HG03460 (cell line): ENCODE measurements around the gene STX5.
A peak's percentile ranks its signal among the peaks of the same experiment; 100 is the strongest.
"Not testable (repeated sequence)": the region's sequence is repeated elsewhere in the genome, so short reads cannot be mapped to it uniquely, and the experiment has no call there.

ENCODE experiments used
- ATAC-seq: cut with Tn5 transposase; IDR thresholded peaks from one replicate; pipeline ENCODE4 v1.9.1; 2021; ENCODE audit not compliant: unreplicated experiment

STX5 gene

GRCh38 chr11:62831520-62832335 is at the start of gene STX5:
Gene STX5, minus strand, starts transcription at chr11:62832051. Its CDS starts 808 bp downstream, at chr11:62831243.
- ATAC-seq = peak; percentile 84

- peak; percentile 71 for ATAC-seq
Observed at GRCh38 chr11:62880803-62881578, 49.1 kb upstream of the STX5 start, which contains the start of gene SLC3A2. Gene SLC3A2, plus strand, starts transcription at chr11:62880896. Its CDS starts 128 bp downstream, at chr11:62881024.

GRCh38 chr11:62880231-62880802 is 48.5 kb upstream of the STX5 start:
- ATAC-seq = peak; percentile 14

GRCh38 chr11:62879235-62879978 is 47.6 kb upstream of the STX5 start:
- ATAC-seq = no peak

GRCh38 chr11:62876712-62877111 is 44.9 kb upstream of the STX5 start:
- ATAC-seq = no peak

- no peak for ATAC-seq
Observed at GRCh38 chr11:62875698-62876478, 44.0 kb upstream of the STX5 start.

GRCh38 chr11:62874851-62875250 is 43.0 kb upstream of the STX5 start:
- no peak for ATAC-seq

GRCh38 chr11:62865635-62866034 is 33.8 kb upstream of the STX5 start:
- no peak for ATAC-seq

- ATAC-seq = no peak
Observed at GRCh38 chr11:62863687-62864335, 32.0 kb upstream of the STX5 start.

GRCh38 chr11:62861564-62862192 is 29.8 kb upstream of the STX5 start:
- not testable (repeated sequence) for ATAC-seq

- no peak for ATAC-seq
Observed at GRCh38 chr11:62860835-62861563, 29.1 kb upstream of the STX5 start.

- ATAC-seq = not testable (repeated sequence)
Observed at GRCh38 chr11:62859281-62859703, 27.4 kb upstream of the STX5 start.

- no peak for ATAC-seq
Observed at GRCh38 chr11:62858201-62858600, 26.4 kb upstream of the STX5 start.

GRCh38 chr11:62857541-62857982 is 25.7 kb upstream of the STX5 start:
- no peak for ATAC-seq

GRCh38 chr11:62856333-62856895 is 24.6 kb upstream of the STX5 start:
- ATAC-seq = peak; percentile 7

- peak; percentile 82 for ATAC-seq
Observed at GRCh38 chr11:62855571-62856332, 23.9 kb upstream of the STX5 start.

GRCh38 chr11:62854825-62855570 is 23.1 kb upstream of the STX5 start:
- ATAC-seq = no peak
